GM23248 (cell line): ENCODE data around the gene ELANE. TPM values are rescaled to one million over a fixed set of nuclear protein-coding genes. Genes with fewer than 3 reads are reported as not detected.
A peak's percentile ranks its signal among the peaks of the same experiment; 100 is the strongest.

Experiments used
- DNase-seq: peaks from one replicate; pipeline ENCODE4 v3.0.0-alpha.2; 2015
- H2AFZ ChIP-seq: fragments of 200-600 bp; sonication (generic); 2 replicates; pipeline ENCODE4 v1.6.1; 2016; ENCODE audit warnings: antibody characterized with exemption
- H3F3A ChIP-seq: fragments of 200-600 bp; sonication (generic); 2 replicates; pipeline ENCODE4 v1.6.1; 2016; ENCODE audit warnings: mild to moderate bottlenecking, antibody characterized with exemption, mixed run types; ENCODE audit not compliant: insufficient read depth
- H3K27ac ChIP-seq: fragments of 200-600 bp; sonication (generic); 2 replicates; pipeline ENCODE4 v1.5.1; 2016; ENCODE audit warnings: mild to moderate bottlenecking
- H3K27me3 ChIP-seq: fragments of 200-600 bp; sonication (generic); replicated peaks from 2 replicates; pipeline ENCODE4 v1.6.1; 2016; ENCODE audit warnings: mild to moderate bottlenecking; ENCODE audit not compliant: insufficient read depth
- H3K36me3 ChIP-seq: fragments of 200-600 bp; sonication (generic); 2 replicates; pipeline ENCODE4 v1.6.1; 2016; ENCODE audit warnings: low read depth, mild to moderate bottlenecking
- H3K4me1 ChIP-seq: fragments of 200-600 bp; sonication (generic); 2 replicates; pipeline ENCODE4 v1.6.1; 2016; ENCODE audit warnings: mild to moderate bottlenecking; ENCODE audit not compliant: insufficient read depth
- H3K4me2 ChIP-seq: fragments of 200-600 bp; sonication (generic); one replicate; pipeline ENCODE4 v1.6.1; 2016; ENCODE audit warnings: mild to moderate bottlenecking; ENCODE audit not compliant: unreplicated experiment
- H3K4me3 ChIP-seq: fragments of 200-600 bp; sonication (generic); 2 replicates; pipeline ENCODE4 v1.5.1; 2016; ENCODE audit warnings: mild to moderate bottlenecking
- H3K79me2 ChIP-seq: fragments of 200-600 bp; sonication (generic); 2 replicates; pipeline ENCODE4 v1.6.1; 2016; ENCODE audit warnings: mild to moderate bottlenecking; ENCODE audit not compliant: insufficient read depth
- H3K9ac ChIP-seq: fragments of 200-600 bp; sonication (generic); 2 replicates; pipeline ENCODE4 v1.6.1; 2016; ENCODE audit warnings: mild to moderate bottlenecking
- H3K9me2 ChIP-seq: fragments of 200-600 bp; sonication (generic); 2 replicates; pipeline ENCODE4 v1.6.1; 2016; ENCODE audit warnings: mixed run types, mild to moderate bottlenecking, moderate library complexity; ENCODE audit not compliant: insufficient read depth
- H3K9me3 ChIP-seq: fragments of 200-600 bp; sonication (generic); one replicate; pipeline ENCODE4 v1.6.1; 2017; ENCODE audit warnings: low read depth
- H4K20me1 ChIP-seq: fragments of 200-600 bp; sonication (generic); 2 replicates; pipeline ENCODE4 v1.6.0; 2016; ENCODE audit not compliant: insufficient read depth
- EZH2 ChIP-seq: fragments of 200-600 bp; sonication (generic); IDR thresholded peaks from 2 replicates; pipeline ENCODE4 v1.6.1; 2018; ENCODE audit warnings: antibody characterized with exemption, mild to moderate bottlenecking; ENCODE audit not compliant: insufficient read depth, poor library complexity, severe bottlenecking
- EZH2phosphoT487 ChIP-seq: fragments of 200-600 bp; sonication (generic); IDR thresholded peaks from 2 replicates; pipeline ENCODE4 v1.6.1; 2018; ENCODE audit warnings: antibody characterized with exemption, moderate library complexity, mild to moderate bottlenecking, low read depth; ENCODE audit not compliant: insufficient read depth
- WGBS, 2 experiments: methylation state at CpG; one replicate each; pipeline ENCODE4 v1.1.6; 2015 to 2017; ENCODE audit warnings: low lambda C conversion rate in 2 of 2, low coverage in 1 of 2; ENCODE audit errors: missing lambda C conversion rate in 2 of 2; 5-methylcytosine and 5-hydroxymethylcytosine counted together
- in situ Hi-C: fragments of 300-500 bp; cut with MboI; formaldehyde crosslinking; loops from 2 replicates; pipeline ENCODE4 v1.15.0; 2020
- polyA plus RNA-seq: library from polyadenylated mRNA; unstranded; fragments of >200 nt; fragmentation: Nextera tagmentation; extraction: Ambion mirVana; gene quantifications from 2 replicates; pipeline ENCODE4 v1.2.1, GENCODE V29; 2016
- total RNA-seq: library from RNA; depleted of rRNA; stranded (reverse); fragments of >200 nt; shearing (Covaris generic); gene quantifications from 2 replicates; pipeline ENCODE4 v1.2.3, GENCODE V29; 2014

The ELANE gene
- total and polyA plus RNA-seq, 2 experiments from 2014 or later: 0.34 TPM; not detected in 1

DNA sequence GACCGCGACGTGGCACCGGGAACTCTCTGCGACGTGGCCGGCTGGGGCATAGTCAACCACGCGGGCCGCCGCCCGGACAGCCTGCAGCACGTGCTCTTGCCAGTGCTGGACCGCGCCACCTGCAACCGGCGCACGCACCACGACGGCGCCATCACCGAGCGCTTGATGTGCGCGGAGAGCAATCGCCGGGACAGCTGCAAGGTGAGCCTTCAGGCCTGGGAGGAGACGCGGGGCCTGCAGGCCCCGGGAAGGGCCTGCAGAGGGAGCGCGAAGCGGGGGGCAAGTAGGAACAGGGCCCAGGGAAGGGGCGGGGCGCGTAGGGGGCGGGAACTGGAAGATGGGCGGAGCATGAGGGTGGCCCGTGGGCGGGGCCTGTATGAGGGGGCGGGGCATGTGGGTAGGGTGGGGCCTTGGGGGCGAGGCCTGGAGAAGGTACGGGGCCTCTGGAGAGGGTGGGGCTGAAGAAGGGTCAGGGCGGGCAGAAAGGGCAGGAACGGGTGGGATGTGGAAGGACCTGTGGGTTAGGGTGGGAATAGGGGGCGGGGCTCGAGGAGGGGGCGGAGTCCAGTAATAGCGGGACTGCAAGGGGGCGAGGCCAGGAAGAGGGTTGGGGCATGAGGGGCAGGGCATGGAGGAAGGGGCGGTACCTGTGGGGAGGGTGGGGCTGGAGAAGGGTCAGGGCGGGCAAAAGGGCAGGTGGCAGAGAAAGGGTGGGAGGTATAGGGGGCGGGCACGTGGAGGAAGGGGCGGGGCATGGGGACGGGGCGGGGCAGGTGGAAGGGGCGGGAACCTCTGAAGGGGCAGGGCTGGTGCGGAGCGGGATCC lies 9.9 kb downstream of the ELANE start:
- Histone ChIP-seq H3K4me2 (no peak overlapping the region), H3K27me3 (no peaks in the 10 kb centered on the region), H3K9me3 (no peaks in the 10 kb centered on the region), H3F3A (no peaks in the 10 kb centered on the region), H3K9ac (no peak overlapping the region), H3K4me1 (peaks cover 6% of the 10 kb centered on the region), H3K27ac (no peak overlapping the region), H3K36me3 (no peaks in the 10 kb centered on the region), H2AFZ (no peak overlapping the region), H3K79me2 (no peaks in the 10 kb centered on the region), H4K20me1 (no peaks in the 10 kb centered on the region), H3K4me3 (no peak overlapping the region), H3K9me2 (no peaks in the 10 kb centered on the region)
- WGBS, 2 experiments: 47 to 63% methylated on average over 18 to 60 of the region's 60 CpGs
- TF ChIP-seq EZH2phosphoT487 (no peak), EZH2 (no peak)
- DNase-seq: peak; percentile 50
- in situ Hi-C loops: no loop called here

- in situ Hi-C loops: no loop called here
- Histone ChIP-seq H3K9ac (no peak overlapping the region), H3K9me2 (no peaks in the 10 kb centered on the region), H4K20me1 (no peaks in the 10 kb centered on the region), H3K27me3 (no peaks in the 10 kb centered on the region), H3K9me3 (no peaks in the 10 kb centered on the region), H3F3A (no peaks in the 10 kb centered on the region), H3K36me3 (no peaks in the 10 kb centered on the region), H3K4me2 (no peak overlapping the region), H3K27ac (no peak overlapping the region), H3K79me2 (no peaks in the 10 kb centered on the region), H2AFZ (no peak overlapping the region), H3K4me3 (no peak overlapping the region), H3K4me1 (peaks cover 6% of the 10 kb centered on the region)
- WGBS, 2 experiments: 66 to 79% methylated on average over 21 to 47 of the region's 48 CpGs
- TF ChIP-seq EZH2phosphoT487 (no peak), EZH2 (no peak)
- DNase-seq: peak; percentile 58
Observed at GRCh38 chr19:862581-863314, 10.6 kb downstream of the ELANE start.

DNA sequence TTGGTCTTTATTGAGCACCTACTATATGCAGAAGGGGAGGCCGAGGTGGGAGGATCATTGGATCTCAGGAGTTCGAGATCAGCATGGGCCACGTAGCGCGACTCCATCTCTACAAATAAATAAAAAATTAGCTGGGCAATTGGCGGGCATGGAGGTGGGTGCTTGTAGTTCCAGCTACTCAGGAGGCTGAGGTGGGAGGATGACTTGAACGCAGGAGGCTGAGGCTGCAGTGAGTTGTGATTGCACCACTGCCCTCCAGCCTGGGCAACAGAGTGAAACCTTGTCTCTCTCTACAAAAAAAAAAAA lies 11.2 kb downstream of the ELANE start:
- H2AFZ ChIP-seq: no peak overlapping the region
- H3K4me1 ChIP-seq: peaks cover 6% of the 10 kb centered on the region
- no peak overlapping the region for H3K4me3 ChIP-seq
- no peaks in the 10 kb centered on the region for H3F3A ChIP-seq
- H3K36me3 ChIP-seq: no peaks in the 10 kb centered on the region
- H3K9ac ChIP-seq: no peak overlapping the region
- H3K27me3 ChIP-seq: no peaks in the 10 kb centered on the region
- in situ Hi-C loops: no loop called here
- TF ChIP-seq EZH2phosphoT487: no peak
- no peak for TF ChIP-seq EZH2
- H3K27ac ChIP-seq: no peak overlapping the region
- H3K4me2 ChIP-seq: no peak overlapping the region
- 94% methylated on average over 7 of the region's 7 CpGs for WGBS, 2 experiments
- no peaks in the 10 kb centered on the region for H3K79me2 ChIP-seq
- no peaks in the 10 kb centered on the region for H3K9me3 ChIP-seq
- no peaks in the 10 kb centered on the region for H3K9me2 ChIP-seq
- DNase-seq: no peak
- H4K20me1 ChIP-seq: no peaks in the 10 kb centered on the region

DNA sequence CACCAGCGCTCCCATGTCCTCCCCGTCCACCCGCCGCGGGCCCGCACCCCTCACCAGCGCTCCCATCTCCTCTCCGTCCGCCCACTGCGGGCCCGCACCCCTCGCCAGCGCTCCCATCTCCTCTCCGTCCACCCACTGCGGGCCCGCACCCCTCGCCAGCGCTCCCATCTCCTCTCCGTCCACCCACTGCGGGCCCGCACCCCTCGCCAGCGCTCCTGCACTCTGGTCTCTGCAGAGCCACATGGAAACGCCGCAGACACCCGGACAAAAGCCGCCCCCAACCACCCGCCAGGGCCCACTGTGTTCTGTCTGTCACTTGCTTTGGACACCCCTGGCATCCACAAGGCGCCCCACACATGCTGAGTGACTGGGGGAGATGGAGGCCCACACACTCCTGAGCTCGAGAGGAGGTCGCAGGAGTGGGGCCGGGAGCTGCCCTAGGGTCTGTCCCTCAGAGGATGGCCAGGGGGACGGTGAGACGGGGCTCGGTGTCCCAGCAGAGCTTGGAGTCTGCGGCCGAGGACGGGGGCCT lies 14.7 kb downstream of the ELANE start:
- in situ Hi-C loops: no loop called here
- Histone ChIP-seq H3K27ac (no peak overlapping the region), H3K79me2 (no peaks in the 10 kb centered on the region), H2AFZ (no peak overlapping the region), H3K4me2 (no peak overlapping the region), H3F3A (peaks cover 6% of the 10 kb centered on the region; the same call in 1 of the 2 replicates), H3K36me3 (no peaks in the 10 kb centered on the region), H3K4me1 (peaks cover 14% of the 10 kb centered on the region), H3K9ac (no peak overlapping the region), H3K4me3 (no peak overlapping the region), H3K9me2 (no peaks in the 10 kb centered on the region), H3K27me3 (no peaks in the 10 kb centered on the region), H3K9me3 (no peaks in the 10 kb centered on the region), H4K20me1 (no peaks in the 10 kb centered on the region)
- DNase-seq: no peak
- WGBS, 2 experiments: 90 to 92% methylated on average over 16 to 38 of the region's 38 CpGs
- TF ChIP-seq EZH2 (no peak), EZH2phosphoT487 (no peak)
